GF-D8 (cell line): Measurements from ENCODE around the gene ADGRF4.

Source experiments
- DNase-seq: peaks from one replicate; lab custom pipeline; 2025; lab: John Stamatoyannopoulos, UW

The ADGRF4 gene

DNA sequence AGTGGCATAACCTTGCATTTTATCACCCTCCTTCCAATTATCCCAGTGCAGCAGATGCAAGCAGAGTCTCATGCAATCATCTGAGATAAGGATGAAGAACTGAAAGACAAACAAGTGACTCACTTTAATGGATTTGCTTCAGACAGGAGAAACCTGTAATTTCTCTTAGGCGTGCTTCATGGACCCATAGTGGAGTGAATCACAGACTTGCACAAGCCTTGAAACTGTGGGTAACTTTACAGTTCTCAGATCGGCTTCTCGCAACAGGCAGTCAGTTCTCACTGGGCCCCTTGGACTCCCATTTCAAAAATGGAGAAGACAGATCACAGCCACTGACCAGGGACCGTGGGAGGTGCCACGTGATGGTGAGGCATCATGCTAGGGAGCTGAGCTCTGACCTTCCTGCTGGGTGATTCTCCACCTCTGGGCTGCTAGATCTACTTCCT, at the start of gene ADGRF4:
Gene ADGRF4, plus strand, starts transcription at position 239 of the 446 bp plus-strand sequence. CDS start 8,666 bp downstream, outside the sequence.
- DNase-seq, result no peak

DNA sequence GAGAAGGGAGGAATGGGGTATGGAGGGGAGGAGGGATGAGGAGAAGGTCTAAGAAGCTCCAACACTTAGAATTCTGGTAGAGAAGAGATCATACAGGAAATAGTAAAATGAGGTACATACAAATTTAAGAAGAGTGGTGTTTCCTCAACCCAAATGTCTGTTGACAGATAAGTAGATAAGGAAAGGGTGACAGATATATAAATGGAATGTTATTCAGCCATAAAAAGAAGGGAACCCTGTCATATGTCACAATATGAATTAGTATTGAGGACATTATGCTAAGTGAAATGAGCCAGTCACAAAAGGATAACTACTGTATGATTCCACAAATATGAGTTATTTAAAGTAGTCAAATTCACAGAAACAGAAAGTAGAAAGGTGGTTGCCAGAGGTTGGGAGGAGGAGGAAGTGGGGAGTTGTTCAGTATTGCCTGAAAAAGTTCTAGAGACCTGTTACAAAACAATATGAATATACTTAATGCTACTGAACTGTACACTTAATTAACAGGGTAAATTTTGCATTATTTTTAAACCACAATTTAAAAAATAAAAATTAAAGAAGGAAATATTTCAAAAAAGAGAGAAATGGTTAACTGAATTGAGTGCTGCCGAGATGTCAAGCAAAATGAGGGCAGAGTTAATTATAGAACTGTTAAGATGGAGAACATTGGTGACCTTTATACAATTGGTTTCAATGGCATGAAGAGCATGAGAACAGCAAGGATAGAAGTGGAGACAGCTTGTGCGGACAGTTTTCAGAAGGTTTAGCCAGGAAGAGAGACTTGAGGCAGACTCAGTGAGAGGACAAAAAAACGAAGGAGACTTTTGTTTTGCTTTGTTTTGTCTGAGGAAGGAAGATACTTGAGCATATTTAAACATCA, 47.6 kb upstream of the ADGRF4 start:
- no peak for DNase-seq

DNA sequence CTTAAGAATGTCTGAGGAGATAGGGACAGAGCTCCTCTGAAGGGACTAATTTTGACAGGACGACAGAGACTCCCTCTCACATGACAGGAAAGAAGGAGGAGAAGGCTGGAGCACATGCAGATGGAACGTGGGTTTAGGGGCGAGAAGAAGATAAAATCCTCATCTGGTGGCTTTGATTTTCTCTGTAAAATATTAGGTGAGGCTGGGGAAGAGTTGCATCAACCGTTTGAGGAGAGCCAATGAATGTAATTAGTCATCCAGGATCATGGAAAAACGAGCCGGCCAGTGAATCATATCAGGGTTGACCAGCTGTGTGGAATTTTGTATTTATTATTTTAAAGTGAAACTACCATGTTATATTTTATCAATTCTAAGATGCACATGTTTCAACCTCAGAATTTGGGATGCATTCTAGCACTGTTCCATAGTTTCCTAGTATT, 46.9 kb upstream of the ADGRF4 start:
- no peak for DNase-seq

GRCh38 chr6:47653706-47654105, 44.7 kb upstream of the ADGRF4 start:
- no peak for DNase-seq

GRCh38 chr6:47654255-47654654, 44.1 kb upstream of the ADGRF4 start:
- no peak for DNase-seq

DNA sequence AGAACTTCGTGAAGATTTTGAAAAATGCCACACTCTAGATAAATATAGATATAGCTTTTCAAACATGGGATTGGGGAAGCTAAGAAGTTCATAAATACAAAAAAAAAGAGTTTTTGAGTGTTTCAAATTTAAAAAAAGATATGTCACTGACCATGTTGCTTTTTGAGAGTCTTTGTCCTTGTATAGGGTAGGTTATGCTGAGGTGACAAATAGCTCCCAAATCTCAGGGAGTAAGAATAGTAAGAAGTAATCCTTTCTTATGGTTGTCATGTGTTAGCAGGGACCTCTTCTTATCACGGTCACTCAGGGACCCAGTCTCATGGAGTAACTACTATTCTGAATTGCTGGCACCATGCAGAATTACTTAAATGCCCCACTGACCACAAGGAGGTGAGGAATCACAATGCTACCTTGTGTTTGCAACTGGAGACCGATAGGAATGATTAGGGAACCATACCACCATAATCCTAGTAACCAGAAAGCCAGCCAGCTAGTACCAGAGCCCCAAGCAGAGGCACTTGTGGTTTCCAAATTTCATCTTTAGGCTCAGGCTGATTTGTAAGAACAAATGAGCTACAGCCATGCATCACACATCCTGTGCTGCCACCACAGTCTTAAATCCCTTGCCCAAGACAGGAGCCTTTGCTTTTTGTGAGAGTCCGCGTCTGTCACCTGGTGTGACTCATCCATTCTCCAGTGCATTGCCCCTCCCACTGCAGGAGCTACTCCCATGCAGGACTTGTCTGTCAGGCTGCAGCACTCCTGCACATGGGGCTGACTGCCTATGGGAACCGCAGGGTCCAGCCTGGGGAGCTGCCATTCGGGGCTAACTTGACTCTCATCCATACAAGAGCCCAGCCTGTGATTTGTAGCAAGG, 42.4 kb upstream of the ADGRF4 start:
- DNase-seq, result no peak

DNA sequence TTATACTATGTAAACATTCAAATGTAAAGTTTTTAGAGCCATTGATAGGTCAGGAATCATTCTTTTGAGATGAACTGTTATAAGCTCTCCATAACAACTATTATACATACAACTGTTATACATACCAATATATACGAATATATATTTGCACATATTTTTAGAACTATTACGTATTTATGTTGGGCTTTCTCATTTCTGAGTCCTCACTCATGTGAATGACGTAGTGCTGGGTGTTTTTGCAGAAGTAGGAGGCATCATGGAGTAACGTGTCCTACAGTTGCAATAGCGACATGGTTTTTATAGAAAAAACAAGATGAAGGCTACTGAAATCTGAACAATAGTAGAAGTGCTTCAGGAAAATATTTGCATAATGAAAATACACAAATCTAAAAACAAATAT, 36.4 kb upstream of the ADGRF4 start:
- DNase-seq, result no peak

- no peak for DNase-seq
These were observed 34.7 kb upstream of the ADGRF4 start for GRCh38 chr6:47663462-47664216.

GRCh38 chr6:47665112-47665511, 33.3 kb upstream of the ADGRF4 start:
- no peak for DNase-seq

GRCh38 chr6:47669684-47670513, 28.5 kb upstream of the ADGRF4 start:
- no peak for DNase-seq

- DNase-seq, result no peak
These were observed 27.5 kb upstream of the ADGRF4 start for GRCh38 chr6:47670851-47671250.

- no peak for DNase-seq
These were observed 26.6 kb upstream of the ADGRF4 start for GRCh38 chr6:47671777-47672176.

- no peak for DNase-seq
These were observed 25.6 kb upstream of the ADGRF4 start for GRCh38 chr6:47672816-47673215.

DNA sequence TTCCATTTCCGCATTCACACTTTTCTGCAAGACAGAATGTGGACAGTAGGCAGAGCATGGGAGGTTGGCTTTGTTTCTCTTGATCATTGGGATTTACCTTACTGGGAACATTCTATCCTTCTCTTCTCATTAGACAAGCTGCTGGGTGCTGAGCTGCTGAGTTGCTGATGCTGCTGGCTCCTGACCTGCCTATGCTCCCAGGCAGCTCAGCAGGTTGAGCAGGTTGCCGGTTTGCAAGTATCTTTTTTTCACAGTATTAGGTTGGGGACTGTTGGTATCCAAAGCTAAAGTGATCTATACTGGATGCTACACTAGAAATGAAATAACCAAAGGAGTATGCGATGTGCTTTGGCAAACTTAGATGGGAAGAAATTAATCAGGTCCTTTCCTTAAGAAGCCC, 23.7 kb upstream of the ADGRF4 start:
- DNase-seq, result no peak

DNA sequence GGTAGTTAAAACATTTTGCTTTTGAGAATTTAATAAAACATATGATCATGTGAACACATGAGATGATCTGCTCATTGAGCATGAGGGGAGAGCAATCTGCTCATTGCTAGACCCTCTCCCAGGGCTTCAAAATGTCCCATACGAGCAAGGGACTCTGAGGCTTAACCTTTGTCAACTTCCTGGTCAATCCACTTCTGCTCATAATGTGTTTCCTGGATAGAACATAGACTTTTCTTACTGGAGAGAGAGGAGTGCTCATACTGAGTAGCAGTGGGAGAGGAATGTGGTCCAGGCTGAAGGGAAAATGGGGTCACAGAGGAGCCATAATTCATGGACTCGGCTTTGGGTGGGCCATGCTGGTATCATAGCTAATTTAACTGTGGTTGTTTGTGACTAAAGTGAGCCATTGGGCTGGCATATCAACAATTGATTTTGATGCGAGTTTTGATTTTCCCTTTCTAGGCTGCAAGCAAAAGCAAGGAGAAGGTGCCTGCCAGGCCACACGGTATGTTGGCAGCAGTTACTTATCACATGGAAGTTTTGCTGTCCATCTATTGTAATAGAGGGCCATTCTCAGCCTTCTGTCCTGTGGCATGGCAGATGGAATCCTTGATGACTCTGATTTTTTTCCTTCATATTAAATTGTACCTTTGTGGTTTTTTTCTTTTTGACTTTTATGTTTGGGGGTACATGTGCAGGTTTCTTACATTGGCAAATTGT, 20.8 kb upstream of the ADGRF4 start:
- no peak for DNase-seq

GRCh38 chr6:47678739-47679138, 19.6 kb upstream of the ADGRF4 start:
- DNase-seq, result no peak

GRCh38 chr6:47679322-47679906, 19.0 kb upstream of the ADGRF4 start:
- no peak for DNase-seq

- DNase-seq, result no peak
These were observed 18.3 kb upstream of the ADGRF4 start for GRCh38 chr6:47680051-47680450.

- DNase-seq, result no peak
These were observed 17.7 kb upstream of the ADGRF4 start for GRCh38 chr6:47680724-47681123.
